GM18858 (cell line): ENCODE measurements around the gene FBXW9.
"Not testable (repeated sequence)": the region's sequence is repeated elsewhere in the genome, so short reads cannot be mapped to it uniquely, and the experiment has no call there.

Experiments
- ATAC-seq: cut with Tn5 transposase; IDR thresholded peaks from one replicate; pipeline ENCODE4 v1.9.1; 2021; ENCODE audit not compliant: unreplicated experiment

Gene FBXW9

DNA sequence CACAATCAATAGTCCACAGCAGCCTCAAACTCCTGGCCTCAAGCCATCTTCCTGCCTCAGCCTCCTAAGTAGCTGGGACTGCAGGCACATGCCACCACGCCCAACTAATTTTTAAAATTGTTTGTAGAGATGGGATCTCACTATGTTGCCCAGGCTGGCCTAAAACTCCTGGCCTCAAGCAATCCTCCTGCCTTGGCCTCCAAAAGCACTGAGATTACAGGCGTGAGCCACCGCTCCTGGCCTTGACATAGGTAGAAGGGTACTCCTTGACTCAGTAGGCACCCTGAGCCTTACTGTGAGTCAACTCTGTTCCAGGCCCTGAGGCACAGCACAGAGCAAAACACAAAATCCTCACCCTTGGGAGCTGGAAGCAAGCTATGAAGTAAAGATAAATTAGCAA is 19.5 kb upstream of the FBXW9 start:
- ATAC-seq: no peak

DNA sequence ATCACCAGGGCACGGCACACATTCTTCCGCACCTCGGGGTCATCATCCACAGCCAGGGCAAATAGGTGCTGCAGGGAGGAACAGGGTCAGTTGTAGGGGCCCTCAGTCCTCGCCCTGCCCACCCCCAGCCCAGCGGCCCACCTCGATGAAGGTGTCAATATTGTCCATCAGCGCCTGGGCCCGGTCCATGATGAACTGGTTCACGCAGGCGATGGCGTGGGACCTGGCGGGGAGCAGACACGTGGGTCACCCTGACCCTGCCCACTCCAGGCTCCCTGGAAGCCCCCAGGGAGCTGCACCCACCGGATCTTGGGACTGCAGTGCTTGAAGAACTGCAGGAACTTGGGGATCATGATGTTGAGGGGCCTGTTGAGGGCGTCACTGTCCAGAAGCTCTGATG is 18.7 kb upstream of the FBXW9 start:
- no peak for ATAC-seq

DNA sequence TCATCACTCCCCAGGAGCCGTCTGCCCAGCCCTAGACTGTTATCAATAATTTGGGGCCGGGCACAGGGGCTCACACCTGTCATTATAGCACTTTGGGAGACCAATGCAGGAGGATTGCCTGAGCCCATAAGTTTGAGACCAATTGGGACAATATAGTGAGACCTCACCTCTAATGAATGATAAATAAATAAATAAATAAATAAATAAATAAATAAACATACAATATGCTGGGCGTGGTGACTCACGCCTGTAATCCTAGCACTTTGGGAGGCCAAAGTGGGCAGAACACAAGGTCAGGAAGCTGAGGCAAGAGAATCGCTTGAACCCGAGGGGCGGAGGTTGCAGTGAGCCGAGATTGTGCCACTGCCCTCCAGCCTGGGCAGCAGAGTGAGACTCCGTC is 16.9 kb upstream of the FBXW9 start:
- ATAC-seq: not testable (repeated sequence)

DNA sequence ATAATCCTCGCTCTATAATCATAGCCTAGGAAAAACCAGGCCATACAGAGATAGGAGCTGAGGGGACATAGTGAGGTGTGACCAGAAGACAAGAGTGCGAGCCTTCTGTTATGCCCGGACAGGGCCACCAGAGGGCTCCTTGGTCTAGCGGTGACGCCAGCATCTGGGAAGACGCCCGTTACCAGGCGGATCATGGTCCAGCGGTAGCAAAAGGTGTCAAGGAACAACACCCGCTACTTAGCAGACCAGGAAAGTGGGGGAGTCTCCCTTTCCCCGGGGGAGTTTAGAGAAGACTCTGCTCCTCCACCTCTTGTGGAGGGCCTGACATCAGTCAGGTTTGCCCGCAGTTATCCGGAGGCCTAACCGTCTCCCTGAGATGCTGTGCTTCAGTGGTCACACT is 15.6 kb upstream of the FBXW9 start:
- not testable (repeated sequence) for ATAC-seq

DNA sequence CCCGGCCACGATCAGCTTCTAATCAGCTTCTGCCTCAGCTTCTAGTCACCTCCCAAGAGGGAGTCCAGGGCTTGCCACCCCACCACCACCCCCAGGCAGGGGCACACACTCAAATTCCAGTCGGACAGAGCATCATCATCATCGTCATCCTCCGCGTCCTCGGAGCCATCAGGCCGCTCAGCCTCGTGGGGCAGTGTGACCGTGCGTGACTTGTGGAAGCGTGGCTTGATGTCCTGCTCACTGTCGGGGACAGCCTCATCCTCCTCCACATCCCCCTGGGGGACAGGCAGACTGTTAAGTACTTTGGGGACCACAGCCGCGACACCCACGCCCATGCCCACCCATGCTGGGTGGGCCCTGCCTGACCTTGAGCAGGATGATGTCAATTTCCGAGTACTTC is 14.8 kb upstream of the FBXW9 start:
- no peak for ATAC-seq

DNA sequence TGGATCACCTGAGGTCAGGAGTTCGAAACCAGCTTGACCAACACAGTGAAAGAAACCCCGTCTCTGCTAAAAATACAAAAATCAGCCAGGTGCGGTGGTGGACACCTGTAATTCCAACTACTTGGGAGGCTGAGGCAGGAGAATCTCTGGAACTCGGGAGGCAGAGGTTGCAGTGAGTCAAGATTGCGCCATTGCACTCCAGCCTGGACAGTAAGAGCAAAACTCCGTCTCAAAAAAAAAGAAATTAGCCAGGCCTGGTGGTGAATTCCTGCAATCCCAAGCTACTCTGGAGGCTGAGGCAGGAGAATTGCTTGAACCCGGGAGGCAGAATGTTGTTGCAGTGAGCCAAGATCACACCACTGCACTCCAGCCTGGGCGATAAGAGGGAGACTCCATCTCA is 12.2 kb upstream of the FBXW9 start:
- ATAC-seq: no peak

DNA sequence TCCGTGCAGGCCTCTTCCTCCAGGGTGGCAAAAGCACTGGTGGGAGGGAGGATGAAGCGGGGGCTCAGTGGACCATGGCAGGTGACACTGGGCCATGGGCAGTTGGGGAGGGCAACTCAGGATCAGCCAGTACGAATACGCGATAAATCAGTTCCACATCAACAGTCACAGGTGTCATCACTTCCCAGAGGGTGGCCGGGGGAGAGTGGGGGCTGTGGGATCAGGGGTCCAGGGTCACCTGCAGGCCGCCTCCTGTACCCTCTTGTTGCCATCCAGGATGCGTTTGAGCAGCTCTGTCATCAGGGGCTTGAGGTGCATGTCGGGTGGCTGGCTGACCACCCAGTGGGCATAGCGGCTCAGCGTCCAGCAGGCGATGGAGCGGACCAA is 9.9 kb upstream of the FBXW9 start:
- ATAC-seq: no peak

DNA sequence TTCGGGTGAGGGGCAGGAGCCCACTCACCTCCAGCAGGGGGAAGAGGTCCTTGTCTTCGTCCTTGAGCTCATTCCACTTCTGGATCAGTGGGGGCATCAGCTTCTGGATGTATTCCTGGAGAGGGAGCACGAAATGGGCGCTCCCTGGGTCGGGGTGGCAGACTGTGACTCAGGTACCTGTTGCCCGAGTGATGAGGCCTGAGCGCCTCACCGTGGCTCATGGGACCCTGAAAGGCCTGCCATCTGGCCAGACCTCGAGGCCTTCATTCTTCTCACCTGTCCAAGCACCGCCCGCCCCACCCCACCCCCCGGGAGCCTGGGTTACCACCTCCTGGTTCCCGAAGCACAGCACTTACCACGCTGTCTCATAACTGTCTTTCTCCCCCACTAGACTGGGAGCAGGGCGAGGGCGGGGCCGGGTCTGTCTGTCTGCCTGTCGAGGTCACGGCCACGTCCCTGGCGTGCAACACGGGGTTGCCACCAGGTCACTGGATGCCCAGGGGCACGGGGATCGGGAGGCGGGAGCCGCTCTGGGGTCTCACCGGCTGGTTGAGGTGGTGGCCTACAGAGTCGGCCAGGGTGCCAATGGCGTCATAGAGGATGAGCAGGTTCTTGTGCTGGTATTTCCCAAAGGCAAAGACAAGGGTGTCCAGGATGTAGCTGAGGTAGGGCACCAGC is 9.4 kb upstream of the FBXW9 start:
- no peak for ATAC-seq

DNA sequence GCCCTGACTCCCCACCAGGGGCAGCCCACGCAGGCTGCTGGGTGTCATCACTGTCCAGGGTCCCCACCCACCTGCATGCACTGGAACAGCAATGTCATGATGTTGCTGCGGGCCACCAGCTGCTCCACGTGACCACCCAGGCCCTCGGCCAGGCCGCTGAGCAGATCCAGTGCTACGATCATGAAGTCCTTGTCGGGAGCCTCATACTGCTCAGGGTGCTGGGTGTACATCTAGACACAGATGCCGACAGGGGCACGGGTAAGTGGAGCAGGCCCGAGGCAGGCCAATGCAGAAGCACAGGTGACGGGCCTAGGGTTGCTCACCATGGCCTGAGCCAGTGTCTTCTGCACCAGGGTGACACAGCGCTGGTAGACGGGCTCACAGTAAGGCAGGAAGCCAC is 8.7 kb upstream of the FBXW9 start:
- no peak for ATAC-seq

DNA sequence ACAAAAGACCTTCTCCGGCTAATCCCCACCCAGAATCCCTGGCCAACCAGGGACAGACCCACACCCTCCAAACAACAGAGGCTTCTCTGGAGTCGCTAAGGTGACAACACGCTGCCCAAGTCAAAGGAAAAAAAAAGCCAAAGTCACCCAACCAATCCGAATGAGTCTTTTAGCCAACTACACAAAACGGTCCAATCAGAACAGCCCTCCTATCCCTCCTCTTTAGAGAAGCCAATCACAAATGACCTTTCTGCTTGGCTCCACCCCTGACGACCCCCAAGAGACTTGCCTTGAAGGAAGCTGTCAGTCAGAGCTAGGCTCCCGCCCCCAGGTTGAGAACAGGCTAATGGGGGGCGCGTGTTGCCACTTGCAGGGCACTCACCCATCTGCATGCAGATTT is 6.6 kb upstream of the FBXW9 start:
- ATAC-seq: no peak

DNA sequence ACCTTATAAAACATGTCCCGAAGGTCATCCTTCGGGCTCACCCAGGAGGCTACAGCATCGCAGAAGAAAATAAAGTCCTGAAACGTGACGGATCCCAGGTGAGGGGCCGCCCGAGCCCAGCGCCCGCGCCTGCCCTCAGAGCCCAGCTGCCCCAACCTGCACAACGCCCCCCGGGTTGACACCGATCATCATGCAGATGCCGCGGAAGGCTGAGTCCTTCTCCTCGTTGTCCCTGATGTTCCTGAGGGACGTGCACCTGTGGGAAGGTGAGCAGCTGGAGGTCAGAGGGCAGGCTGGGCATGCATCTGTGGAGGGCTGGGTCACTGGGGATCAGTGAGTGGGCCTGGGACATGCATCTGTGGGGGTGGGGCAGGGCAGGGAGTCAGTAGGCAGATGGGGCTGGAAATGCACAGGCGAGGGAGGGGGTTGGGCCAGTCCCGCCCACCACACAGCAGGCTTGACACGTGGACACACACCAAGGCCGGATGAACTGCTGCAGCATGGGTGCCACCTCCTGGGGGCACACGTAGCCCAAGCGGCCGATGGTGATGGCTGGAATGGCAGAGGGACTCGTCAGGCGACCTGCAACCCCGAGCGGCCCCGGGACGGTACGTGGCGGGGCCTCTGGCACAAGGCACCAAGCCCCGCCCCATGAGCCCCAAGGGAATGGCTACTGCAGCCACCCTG is 5.3 kb upstream of the FBXW9 start:
- no peak for ATAC-seq

DNA sequence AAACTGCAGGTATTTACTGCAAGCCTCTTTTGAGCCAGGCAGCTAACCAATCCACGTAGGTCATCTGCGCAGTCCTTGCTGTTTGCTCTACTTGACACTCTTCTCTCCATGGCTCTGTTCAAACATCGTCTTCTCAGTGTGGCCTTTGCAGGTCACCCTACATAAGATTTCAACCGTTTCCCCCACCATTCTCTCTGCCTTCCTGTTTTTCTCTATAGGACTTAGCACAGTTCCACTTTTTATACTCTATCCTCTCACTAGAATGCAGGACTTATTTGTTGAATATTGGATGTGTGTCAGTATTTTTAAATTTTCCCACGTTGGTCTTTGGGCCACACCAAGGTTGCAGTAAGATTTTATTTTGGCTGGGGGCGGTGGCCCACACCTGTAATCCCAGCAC is 1.7 kb upstream of the FBXW9 start:
- ATAC-seq: no peak

DNA sequence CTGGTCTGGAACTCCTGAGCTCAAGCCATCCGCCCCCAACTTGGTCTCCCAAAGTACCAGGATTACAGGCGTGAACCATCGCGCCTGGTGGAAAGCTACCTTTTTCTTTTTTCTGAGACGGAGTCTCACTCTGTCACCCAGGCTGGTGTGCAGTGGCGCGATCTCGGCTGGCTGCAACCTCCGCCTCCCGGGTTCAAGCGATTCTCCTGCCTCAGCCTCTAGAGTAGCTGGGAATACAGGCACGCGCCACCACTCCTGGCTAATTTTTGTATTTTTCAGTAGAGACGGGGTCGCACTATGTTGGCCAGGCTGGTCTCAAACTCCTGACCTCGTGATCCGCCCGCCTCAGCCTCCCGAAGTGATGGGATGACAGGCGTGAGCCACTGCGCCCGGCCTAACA is 994 bp upstream of the FBXW9 start:
- ATAC-seq: not testable (repeated sequence)

DNA sequence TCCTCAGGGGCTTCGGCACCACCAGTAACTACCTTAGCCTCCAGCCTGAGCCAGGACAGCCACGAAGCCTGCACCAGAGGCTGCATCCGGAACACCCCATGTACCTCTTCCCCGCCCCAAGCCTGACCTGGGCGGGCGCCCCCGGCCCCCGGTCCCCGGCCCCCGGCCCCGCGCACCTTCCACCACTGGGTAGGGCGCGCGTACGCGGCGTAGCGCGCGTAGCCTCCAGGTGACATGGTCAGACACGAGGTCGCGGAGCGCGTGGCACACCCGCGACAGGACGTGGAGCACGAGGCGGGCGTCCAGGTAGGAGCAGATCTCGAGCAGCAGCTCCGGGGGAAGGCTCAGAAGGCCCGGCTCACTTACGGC is 450 bp downstream of the FBXW9 start:
- peak; percentile 15 for ATAC-seq

DNA sequence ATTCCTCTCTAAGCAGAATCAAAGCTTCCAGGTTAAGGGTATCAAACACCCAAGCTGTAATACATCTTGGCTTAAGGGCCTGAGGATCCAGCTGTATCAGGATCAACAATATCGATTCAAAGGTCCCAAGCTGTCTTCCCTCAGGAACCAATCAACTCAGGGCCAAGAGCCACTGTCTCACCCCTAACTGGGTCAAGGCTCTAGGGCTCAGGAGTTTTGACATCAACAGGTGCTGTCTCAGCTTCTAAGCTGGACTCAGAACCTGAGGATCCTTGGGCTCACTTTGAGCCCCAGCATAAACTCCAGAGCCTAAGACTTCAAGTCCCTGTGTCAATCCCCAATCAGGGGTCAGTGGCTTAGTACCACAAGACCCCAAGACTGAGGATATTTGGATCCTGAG is 917 bp downstream of the FBXW9 start:
- ATAC-seq: no peak

DNA sequence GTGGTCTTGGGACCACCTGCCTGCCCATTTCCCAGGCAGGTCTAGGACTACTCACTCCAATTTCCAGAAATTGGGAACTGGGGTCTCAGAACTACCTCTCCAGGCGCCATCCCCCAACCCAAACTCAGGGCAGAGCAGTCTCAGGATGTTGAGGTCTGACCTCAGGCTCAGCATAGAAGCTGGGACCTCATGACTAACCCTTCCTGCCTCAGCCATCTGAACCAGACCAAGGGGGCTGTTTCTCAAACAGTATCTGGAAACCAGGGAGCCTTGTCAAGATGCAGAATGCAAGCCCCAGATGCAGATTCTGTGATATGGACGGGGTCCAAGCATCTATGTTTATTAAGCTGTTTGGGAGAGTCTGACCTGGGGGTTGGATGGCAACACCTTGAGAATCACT is 1.3 kb downstream of the FBXW9 start:
- no peak for ATAC-seq

DNA sequence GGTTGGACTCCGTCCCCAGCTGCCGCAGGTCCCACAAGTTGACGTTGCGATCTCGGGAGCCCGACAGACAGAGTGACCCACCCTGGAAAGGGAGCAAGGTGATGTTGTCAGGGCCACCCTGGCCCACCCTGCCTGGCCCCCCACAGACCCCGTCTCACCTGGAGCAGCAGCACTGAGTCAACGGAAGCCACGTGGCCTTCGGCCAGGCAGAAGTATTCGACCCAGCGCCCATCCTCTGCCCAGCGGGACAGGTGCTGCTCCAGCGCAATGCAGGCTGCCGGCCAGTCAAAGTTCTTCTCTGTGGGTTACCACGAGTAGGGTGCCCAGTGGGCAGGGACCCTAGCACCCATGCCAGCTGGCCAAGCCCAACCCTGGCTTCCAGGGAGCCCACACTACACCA is 1.8 kb downstream of the FBXW9 start:
- no peak for ATAC-seq

DNA sequence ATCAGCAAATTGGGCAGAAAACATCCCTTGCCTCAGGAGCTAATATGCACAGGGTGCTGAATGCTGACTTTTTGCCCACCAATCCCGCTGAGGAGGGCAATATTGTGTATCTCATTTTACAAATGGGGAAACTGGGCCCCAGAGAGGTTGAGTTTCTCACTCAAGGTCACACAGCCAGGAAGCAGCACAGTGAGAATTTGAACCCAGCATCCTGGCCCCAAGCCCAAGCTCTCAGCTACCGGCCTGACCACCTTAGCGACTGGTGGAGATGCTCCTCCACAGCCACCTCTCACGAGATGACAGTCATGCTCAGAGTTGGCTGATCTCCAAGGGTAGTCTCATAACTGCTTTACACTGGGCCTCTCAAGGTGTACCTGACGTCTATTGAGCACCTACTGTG is 3.5 kb downstream of the FBXW9 start:
- no peak for ATAC-seq

DNA sequence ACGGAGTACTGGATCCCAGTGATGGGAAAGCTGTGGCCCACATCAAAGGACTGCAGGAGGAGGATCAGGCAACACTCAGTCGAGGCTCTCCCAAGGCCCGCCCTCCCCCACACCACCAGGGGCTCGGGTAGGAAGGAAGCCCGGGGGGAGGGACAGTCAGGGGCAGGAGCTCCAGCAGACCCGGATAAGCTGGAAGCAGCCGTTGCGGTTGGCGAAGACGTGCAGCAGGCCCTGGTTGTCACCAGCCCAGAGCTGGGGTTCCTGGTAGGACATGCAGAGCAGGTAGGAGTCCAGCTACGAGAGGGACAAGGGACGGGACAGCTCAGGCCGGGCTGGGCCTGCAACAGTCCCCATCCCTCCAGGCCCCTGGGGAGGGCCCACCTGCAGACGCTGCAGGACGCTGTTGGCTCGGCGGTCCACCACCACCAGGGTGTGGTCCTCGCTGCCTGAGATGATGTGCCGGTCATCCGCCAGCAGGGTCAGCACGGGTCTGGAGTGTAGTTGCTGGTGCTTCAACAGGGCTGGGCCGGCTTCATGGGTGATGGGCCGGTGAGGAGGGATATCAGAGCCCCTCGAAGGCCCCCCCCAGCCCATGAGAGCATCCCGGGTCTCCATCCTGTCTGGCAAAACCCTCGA is 6.7 kb downstream of the FBXW9 start:
- ATAC-seq: no peak

DNA sequence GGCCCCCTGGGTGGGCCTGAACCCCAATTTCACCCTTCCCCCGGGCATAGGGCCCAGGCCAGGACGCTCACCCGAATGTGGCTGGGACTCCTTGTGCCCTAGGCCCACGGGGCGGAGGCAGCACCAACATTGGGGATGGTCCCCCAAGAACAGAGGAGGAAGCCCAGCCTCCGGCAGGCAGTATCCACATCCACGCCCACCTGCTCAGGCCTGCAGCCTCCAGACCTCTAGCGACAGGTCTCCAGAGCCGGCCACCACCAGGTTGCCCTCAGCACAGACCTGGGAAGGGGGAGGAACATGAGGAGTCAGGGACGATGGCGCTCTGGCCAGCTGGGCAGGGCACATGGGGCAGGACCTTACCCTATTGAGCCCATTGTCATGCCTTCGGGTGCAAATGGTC is 7.4 kb downstream of the FBXW9 start:
- no peak for ATAC-seq

DNA sequence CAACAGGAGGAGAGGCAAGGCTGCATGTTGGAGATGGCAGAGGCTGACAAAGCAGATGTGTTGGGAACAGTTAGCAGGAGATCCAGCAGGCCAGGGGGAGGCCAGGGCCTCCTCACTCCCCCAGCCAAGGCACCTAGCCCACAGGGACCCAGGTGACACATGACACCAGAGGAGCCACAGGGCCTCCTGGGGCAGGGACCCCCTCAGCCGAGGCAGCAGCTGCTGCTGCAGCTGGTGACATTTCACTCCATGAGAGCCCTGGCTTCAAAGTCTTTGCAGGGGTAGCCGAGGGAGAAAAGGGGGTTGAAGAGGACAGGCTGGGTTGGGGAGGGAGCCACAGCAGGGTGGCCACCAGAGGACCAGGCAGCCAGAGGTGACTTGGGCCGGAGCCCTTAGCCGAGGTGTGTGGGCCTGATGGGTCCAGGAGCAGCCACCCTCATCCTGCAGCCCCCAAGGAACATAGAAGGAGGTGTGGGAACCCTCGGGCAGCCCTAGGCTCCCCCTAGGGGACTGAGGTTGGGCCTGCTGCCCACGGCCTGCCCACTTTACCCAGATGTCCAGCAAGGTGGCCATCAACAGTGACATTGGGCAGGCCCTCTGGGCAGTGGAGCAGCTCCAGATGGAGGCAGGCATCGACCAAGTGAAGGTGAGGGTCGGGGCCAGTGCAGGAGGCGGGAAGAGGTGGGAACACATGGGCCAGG is 8.8 kb downstream of the FBXW9 start, which contains the start of gene GNG14:
Gene GNG14 (plus strand): TSS at position 503 of the 701 bp plus-strand sequence. CDS start 51 bp downstream, at position 554.
- ATAC-seq: no peak

DNA sequence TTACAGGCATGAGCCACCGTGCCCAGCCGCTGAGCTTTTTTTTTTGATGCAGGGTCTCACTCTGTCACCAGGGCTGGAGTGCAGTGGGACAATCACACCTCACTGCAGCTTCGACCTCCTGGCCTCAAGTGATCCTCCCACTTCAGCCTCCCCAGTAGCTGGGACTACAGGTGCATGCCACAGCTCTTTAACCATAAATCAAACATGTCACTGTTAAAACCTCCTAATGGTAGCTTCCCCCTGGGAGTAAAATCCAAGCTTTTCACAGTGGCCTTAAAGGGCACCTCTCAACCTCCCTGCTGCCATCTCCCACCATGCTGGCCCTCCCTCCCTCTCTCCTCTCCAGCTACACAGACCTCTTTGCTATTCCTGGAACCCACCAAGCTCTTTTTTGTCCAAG is 10.6 kb downstream of the FBXW9 start:
- no peak for ATAC-seq
